HEK293 (cell line): Measurements from ENCODE around the gene IFI6.

Source experiments
- CTCF ChIA-PET: fragments of 350-600 bp; formaldehyde crosslinking; extraction: SDS; loops from one replicate; lab custom pipeline; 2021; ENCODE audit warnings: antibody characterized with exemption; lab: Yijun Ruan, JAX
- POLR2A ChIA-PET: fragments of 300-600 bp; formaldehyde crosslinking; extraction: SDS; loops from one replicate; lab custom pipeline; 2020; ENCODE audit warnings: antibody characterized with exemption, inconsistent platforms; lab: Yijun Ruan, JAX
- H3K27ac ChIP-seq: fragments of 200-500 bp; sonication (Bioruptor generic); 2 replicates; pipeline ENCODE4 v1.5.1; 2014; ENCODE audit warnings: low read depth, low read length, control low read depth, inconsistent platforms; ENCODE audit errors: extremely low read depth
- H3K36me3 ChIP-seq, 2 experiments: fragments of 200-500 bp in 1 of 2; sonication (Bioruptor generic) in 1 of 2; 1 replicate in 1 of 2; 2 replicates in 1 of 2; pipeline ENCODE4 v1.5.1; 2014 to 2017; ENCODE audit warnings: inconsistent platforms in 2 of 2, low read length in 2 of 2; ENCODE audit not compliant: control insufficient read depth in 2 of 2, insufficient read depth in 1 of 2
- H3K4me1 ChIP-seq: fragments of 200-500 bp; sonication (Bioruptor generic); 2 replicates; pipeline ENCODE4 v1.5.1; 2014; ENCODE audit warnings: mild to moderate bottlenecking, low read length, inconsistent platforms; ENCODE audit not compliant: control insufficient read depth, insufficient read depth
- H3K4me3 ChIP-seq: 2 replicates; pipeline ENCODE4 v1.5.1; 2011; ENCODE audit warnings: low read depth, mild to moderate bottlenecking, control low read depth, low read length, moderate library complexity
- H3K9me3 ChIP-seq: fragments of 200-500 bp; sonication (Bioruptor generic); 2 replicates; pipeline ENCODE4 v1.5.1; 2014; ENCODE audit warnings: low read depth, low read length, inconsistent platforms; ENCODE audit not compliant: control insufficient read depth, insufficient read depth
- GLI4 ChIP-seq: fragments of 450-650 bp; formaldehyde crosslinking; IDR thresholded peaks from 2 replicates; pipeline ENCODE4 v1.5.1; 2016; ENCODE audit warnings: missing biosample characterization, missing genetic modification characterization
- OVOL3 ChIP-seq: fragments of 450-650 bp; formaldehyde crosslinking; IDR thresholded peaks from 2 replicates; pipeline ENCODE4 v1.5.1; 2016; ENCODE audit warnings: missing biosample characterization, missing genetic modification characterization
- PRDM1 ChIP-seq: fragments of 450-650 bp; formaldehyde crosslinking; IDR thresholded peaks from 2 replicates; pipeline ENCODE4; 2016; ENCODE audit warnings: missing biosample characterization, missing genetic modification characterization
- SALL2 ChIP-seq: fragments of 450-650 bp; formaldehyde crosslinking; IDR thresholded peaks from 2 replicates; pipeline ENCODE4 v1.5.0; 2017; ENCODE audit warnings: missing biosample characterization, mild to moderate bottlenecking, missing genetic modification characterization, borderline replicate concordance
- ZBTB17 ChIP-seq: fragments of 450-650 bp; formaldehyde crosslinking; IDR thresholded peaks from 2 replicates; pipeline ENCODE4 v1.5.1; 2016; ENCODE audit warnings: missing biosample characterization, missing genetic modification characterization
- ZBTB21 ChIP-seq: fragments of 450-650 bp; formaldehyde crosslinking; IDR thresholded peaks from 2 replicates; pipeline ENCODE4 v1.5.1; 2017; ENCODE audit warnings: missing biosample characterization, missing genetic modification characterization
- ZEB2 ChIP-seq: fragments of 450-650 bp; formaldehyde crosslinking; IDR thresholded peaks from 2 replicates; pipeline ENCODE4 v1.5.1; 2016; ENCODE audit warnings: missing biosample characterization, missing genetic modification characterization
- ZNF121 ChIP-seq: fragments of 450-650 bp; formaldehyde crosslinking; IDR thresholded peaks from 2 replicates; pipeline ENCODE4 v1.5.1; 2016; ENCODE audit warnings: missing biosample characterization, missing genetic modification characterization
- ZNF146 ChIP-seq: fragments of 450-650 bp; formaldehyde crosslinking; IDR thresholded peaks from 2 replicates; pipeline ENCODE4 v1.5.1; 2016; ENCODE audit warnings: missing biosample characterization, missing genetic modification characterization
- ZNF280D ChIP-seq: fragments of 450-650 bp; formaldehyde crosslinking; IDR thresholded peaks from 2 replicates; pipeline ENCODE4 v1.5.1; 2016; ENCODE audit warnings: missing biosample characterization, missing genetic modification characterization
- ZNF302 ChIP-seq: fragments of 450-650 bp; formaldehyde crosslinking; IDR thresholded peaks from 2 replicates; pipeline ENCODE4 v1.5.1; 2016; ENCODE audit warnings: missing biosample characterization, missing genetic modification characterization, low read depth
- ZNF335 ChIP-seq: fragments of 450-650 bp; formaldehyde crosslinking; conservative IDR thresholded peaks from 2 replicates; pipeline ENCODE4 v1.5.1; 2016; ENCODE audit warnings: missing biosample characterization, missing genetic modification characterization
- ZNF350 ChIP-seq: fragments of 450-650 bp; formaldehyde crosslinking; IDR thresholded peaks from 2 replicates; pipeline ENCODE4 v1.5.0; 2017; ENCODE audit warnings: missing biosample characterization, mild to moderate bottlenecking, missing genetic modification characterization
- ZNF354C ChIP-seq: fragments of 450-650 bp; formaldehyde crosslinking; IDR thresholded peaks from 2 replicates; pipeline ENCODE4 v1.5.1; 2016; ENCODE audit warnings: missing biosample characterization, missing genetic modification characterization, low read depth, borderline replicate concordance
- ZNF398 ChIP-seq: fragments of 450-650 bp; formaldehyde crosslinking; IDR thresholded peaks from 2 replicates; pipeline ENCODE4 v1.5.1; 2017; ENCODE audit warnings: missing biosample characterization, missing genetic modification characterization
- ZNF473 ChIP-seq: fragments of 450-650 bp; formaldehyde crosslinking; IDR thresholded peaks from 2 replicates; pipeline ENCODE4 v1.5.1; 2017; ENCODE audit warnings: missing biosample characterization, missing genetic modification characterization
- ZNF48 ChIP-seq: fragments of 450-650 bp; formaldehyde crosslinking; IDR thresholded peaks from 2 replicates; pipeline ENCODE4 v1.5.1; 2016; ENCODE audit warnings: missing biosample characterization, missing genetic modification characterization
- ZNF626 ChIP-seq: fragments of 450-650 bp; sonication (Bioruptor Pico); formaldehyde crosslinking; IDR thresholded peaks from 2 replicates; pipeline ENCODE4 v1.5.1; 2018; ENCODE audit warnings: missing biosample characterization, missing genetic modification characterization, inconsistent platforms
- ZNF660 ChIP-seq: fragments of 450-650 bp; IDR thresholded peaks from 2 replicates; pipeline ENCODE4 v1.5.1; 2018; ENCODE audit warnings: missing biosample characterization, mild to moderate bottlenecking, missing genetic modification characterization
- ZNF670 ChIP-seq: fragments of 450-650 bp; formaldehyde crosslinking; IDR thresholded peaks from 2 replicates; pipeline ENCODE4 v1.5.1; 2016; ENCODE audit warnings: missing biosample characterization, missing genetic modification characterization, low read depth
- ZSCAN16 ChIP-seq: fragments of 450-650 bp; formaldehyde crosslinking; IDR thresholded peaks from 2 replicates; pipeline ENCODE4 v1.5.1; 2016; ENCODE audit warnings: missing biosample characterization, missing genetic modification characterization
- TF ChIP-seq, protein P1 (sequence below): fragments of 450-650 bp; formaldehyde crosslinking; IDR thresholded peaks from 2 replicates; pipeline ENCODE4 v1.5.1; 2016; ENCODE audit warnings: missing biosample characterization, missing genetic modification characterization

Gene IFI6

GRCh38 chr1:27676410-27676809 lies 4.4 kb upstream of the IFI6 start:
- CTCF ChIA-PET, result interaction anchor here (0.7 kb wide), 1 partner anchor 76 kb away, joined by 4 read pairs; no protein-coding TSS in a partner anchor
- no peak for TF ChIP-seq ZSCAN16 (tag by site-specific recombination)
- peak; percentile 53; the same call in 1 of the 2 replicates for TF ChIP-seq ZNF121 (tag by site-specific recombination)
- Histone ChIP-seq H3K4me1 (no peaks in the 10 kb centered on the region), H3K27ac (no peak overlapping the region), H3K36me3 (no peaks in the 10 kb centered on the region), H3K4me3 (no peak overlapping the region), H3K9me3 (no peaks in the 10 kb centered on the region)
- POLR2A ChIA-PET, result no interaction called here

GRCh38 chr1:27672750-27673112 lies 739 bp upstream of the IFI6 start:
- H3K4me1 ChIP-seq, result no peaks in the 10 kb centered on the region
- ChIA-PET POLR2A (interaction anchor here (1.0 to 4.1 kb wide), 4 partner anchors 21 to 159 kb away, joined by 3 to 31 read pairs (median 8); partner anchors contain the start of genes FAM76A and STX12), CTCF (interaction anchor here (0.9 to 13.1 kb wide), 6 partner anchors 11 to 61 kb away, joined by 3 to 317 read pairs (median 6); no protein-coding TSS in a partner anchor)
- H3K36me3 ChIP-seq, result no peaks in the 10 kb centered on the region
- peak overlapping the region; percentile 57 for H3K27ac ChIP-seq
- TF ChIP-seq, protein P1, sequence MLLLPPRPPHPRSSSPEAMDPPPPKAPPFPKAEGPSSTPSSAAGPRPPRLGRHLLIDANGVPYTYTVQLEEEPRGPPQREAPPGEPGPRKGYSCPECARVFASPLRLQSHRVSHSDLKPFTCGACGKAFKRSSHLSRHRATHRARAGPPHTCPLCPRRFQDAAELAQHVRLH, result no peak
- TF ChIP-seq ZNF398 (no peak), ZNF335 (tag by site-specific recombination) (peak; percentile 11; the same call in 1 of the 2 replicates)
- H3K9me3 ChIP-seq, result no peaks in the 10 kb centered on the region
- H3K4me3 ChIP-seq, result no peak overlapping the region

DNA sequence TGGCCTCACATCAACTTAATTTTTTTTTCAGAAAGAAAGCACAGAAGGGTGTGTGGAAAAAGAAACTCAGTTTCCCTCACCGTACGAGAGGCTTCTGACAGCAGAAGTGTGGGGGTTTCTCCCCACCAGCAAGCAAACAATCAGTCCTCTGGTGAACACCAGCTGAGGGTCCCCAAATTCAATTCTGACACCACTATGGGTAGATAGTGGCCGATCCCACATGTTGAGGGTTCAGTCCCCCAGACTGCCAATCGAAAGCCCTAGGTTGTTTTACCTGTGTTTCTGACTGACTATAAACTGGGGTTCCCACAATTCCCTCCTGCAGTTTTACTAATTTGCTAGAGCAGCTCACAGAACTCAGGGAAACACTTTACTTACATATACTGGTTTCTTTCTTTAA lies 2.1 kb downstream of the IFI6 start:
- CTCF ChIA-PET, result interaction anchor here (0.5 to 13.1 kb wide), 43 partner anchors 8 to 415 kb away, joined by 3 to 317 read pairs (median 4); partner anchors contain the start of genes FAM76A, MAP3K6 and STX12
- no peaks in the 10 kb centered on the region for H3K9me3 ChIP-seq
- no peak overlapping the region for H3K27ac ChIP-seq
- POLR2A ChIA-PET, result interaction anchor here (0.6 to 4.1 kb wide), 7 partner anchors 55 to 297 kb away, joined by 3 to 31 read pairs (median 5); partner anchors contain the start of genes FAM76A, PPP1R8 and STX12
- TF ChIP-seq PRDM1 (tag by site-specific recombination) (no peak), OVOL3 (tag by site-specific recombination) (no peak), ZNF280D (tag by site-specific recombination) (no peak), ZNF146 (tag by site-specific recombination) (no peak)
- no peaks in the 10 kb centered on the region for H3K36me3 ChIP-seq
- no peaks in the 10 kb centered on the region for H3K4me1 ChIP-seq
- no peak overlapping the region for H3K4me3 ChIP-seq

GRCh38 chr1:27668808-27669723 lies 2.9 kb downstream of the IFI6 start:
- ChIA-PET CTCF (interaction anchor here (0.6 to 13.1 kb wide), 49 partner anchors 9 to 780 kb away, joined by 3 to 317 read pairs (median 4); partner anchors contain the start of genes FAM76A, MAP3K6 and STX12), POLR2A (interaction anchor here (0.6 to 4.1 kb wide), 7 partner anchors 56 to 348 kb away, joined by 3 to 31 read pairs (median 4); partner anchors contain the start of genes FAM76A, PPP1R8 and STX12)
- Histone ChIP-seq H3K36me3 (no peaks in the 10 kb centered on the region), H3K4me3 (peak overlapping the region; percentile 27; the same call in 1 of the 2 replicates), H3K4me1 (no peaks in the 10 kb centered on the region), H3K27ac (no peak overlapping the region), H3K9me3 (no peaks in the 10 kb centered on the region)
- TF ChIP-seq ZNF350 (tag by site-specific recombination) (no peak), ZNF473 (no peak), ZNF354C (no peak), ZNF670 (tag by site-specific recombination) (no peak), ZBTB17 (tag by site-specific recombination) (peak; percentile 78), ZNF48 (tag by site-specific recombination) (no peak), ZNF302 (tag by site-specific recombination) (no peak), GLI4 (tag by site-specific recombination) (no peak), ZEB2 (tag by site-specific recombination) (peak; percentile 100), SALL2 (no peak), ZNF626 (tag by site-specific recombination) (no peak), ZBTB21 (tag by site-specific recombination) (no peak), ZNF660 (tag by site-specific recombination) (no peak)
